Activated T-helper 2 cell treated with anti-CD3 and anti-CD28 coated beads, Interferon-gamma antibody, Interleukin-2, Interleukin-4, amounts not matched to agents 10 μg/mL and 5 μg/mL and 100 μg/mL, durations not matched to agents 14 hours and 24 hours and 36 hours (primary cell): ENCODE results near the gene LARP1. TPM values are rescaled to one million over a fixed set of nuclear protein-coding genes. Genes with fewer than 3 reads are reported as not detected.
"Not testable (repeated sequence)": the region's sequence is repeated elsewhere in the genome, so short reads cannot be mapped to it uniquely, and the experiment has no call there.

Experiments
- DNase-seq: peaks from one replicate; pipeline ENCODE4 v3.0.0; 2021; ENCODE audit warnings: low spot score
- H3K27ac Mint-ChIP-seq: one replicate; pipeline ENCODE4 v1.8.0; 2021; ENCODE audit warnings: mixed read lengths
- H3K27me3 Mint-ChIP-seq: one replicate; pipeline ENCODE4 v1.8.0; 2021; ENCODE audit warnings: low read depth, mixed read lengths
- H3K36me3 Mint-ChIP-seq: one replicate; pipeline ENCODE4 v1.8.0; 2021; ENCODE audit warnings: low read depth, mixed read lengths
- H3K4me1 Mint-ChIP-seq: one replicate; pipeline ENCODE4 v1.8.0; 2021; ENCODE audit warnings: low read depth, mixed read lengths
- H3K4me3 Mint-ChIP-seq: one replicate; pipeline ENCODE4 v1.8.0; 2021; ENCODE audit warnings: low read depth, mild to moderate bottlenecking, moderate library complexity, mixed read lengths
- H3K9me3 Mint-ChIP-seq: one replicate; pipeline ENCODE4 v1.8.0; 2021; ENCODE audit warnings: mixed read lengths
- intact Hi-C: fragments of 100-400 bp; cut with micrococcal nuclease; formaldehyde crosslinking; loops from one replicate; pipeline ENCODE4 v1.15.1; 2023
- total RNA-seq: library from RNA; stranded (reverse); gene quantifications from 2 replicates; pipeline ENCODE4 v1.2.3, GENCODE V29; 2022

Gene LARP1
- total RNA-seq, 1 donor from 2014 or later, result 278 TPM

GRCh38 chr5:154740957-154741356, 14.2 kb upstream of the LARP1 start:
- H3K27me3 Mint-ChIP-seq, result no peaks in the 10 kb centered on the region
- no peaks in the 10 kb centered on the region for H3K9me3 Mint-ChIP-seq
- DNase-seq, result no peak
- no peaks in the 10 kb centered on the region for H3K36me3 Mint-ChIP-seq
- H3K4me3 Mint-ChIP-seq, result no peak overlapping the region
- no peak overlapping the region for H3K27ac Mint-ChIP-seq
- intact Hi-C loops, result no loop called here
- no peaks in the 10 kb centered on the region for H3K4me1 Mint-ChIP-seq

- Mint-ChIP-seq H3K4me1 (no peaks in the 10 kb centered on the region), H3K27ac (no peak overlapping the region), H3K36me3 (no peaks in the 10 kb centered on the region), H3K27me3 (no peaks in the 10 kb centered on the region), H3K9me3 (no peaks in the 10 kb centered on the region), H3K4me3 (no peak overlapping the region)
- intact Hi-C loops, result no loop called here
- DNase-seq, result no peak
Observed at GRCh38 chr5:154741415-154741814, 13.8 kb upstream of the LARP1 start.

- H3K4me1 Mint-ChIP-seq, result no peaks in the 10 kb centered on the region
- no peaks in the 10 kb centered on the region for H3K9me3 Mint-ChIP-seq
- H3K27me3 Mint-ChIP-seq, result no peaks in the 10 kb centered on the region
- DNase-seq, result no peak
- intact Hi-C loops, result no loop called here
- H3K27ac Mint-ChIP-seq, result no peak overlapping the region
- no peak overlapping the region for H3K4me3 Mint-ChIP-seq
- no peaks in the 10 kb centered on the region for H3K36me3 Mint-ChIP-seq
Observed at GRCh38 chr5:154743812-154744211, 11.4 kb upstream of the LARP1 start.

- H3K27me3 Mint-ChIP-seq, result no peaks in the 10 kb centered on the region
- no peak for DNase-seq
- intact Hi-C loops, result no loop called here
- no peaks in the 10 kb centered on the region for H3K36me3 Mint-ChIP-seq
- no peaks in the 10 kb centered on the region for H3K9me3 Mint-ChIP-seq
- no peaks in the 10 kb centered on the region for H3K4me1 Mint-ChIP-seq
- no peak overlapping the region for H3K4me3 Mint-ChIP-seq
- no peak overlapping the region for H3K27ac Mint-ChIP-seq
Observed at GRCh38 chr5:154745349-154745748, 9.8 kb upstream of the LARP1 start.

- no peak for DNase-seq
- Mint-ChIP-seq H3K27ac (no peak overlapping the region), H3K4me3 (no peak overlapping the region), H3K9me3 (no peaks in the 10 kb centered on the region), H3K4me1 (peaks cover 11% of the 10 kb centered on the region), H3K36me3 (peaks cover 6% of the 10 kb centered on the region), H3K27me3 (no peaks in the 10 kb centered on the region)
- intact Hi-C loops, result no loop called here
Observed at GRCh38 chr5:154749491-154749890, 5.7 kb upstream of the LARP1 start.

- H3K4me3 Mint-ChIP-seq, H3K36me3 Mint-ChIP-seq, H3K27me3 Mint-ChIP-seq, H3K9me3 Mint-ChIP-seq, H3K27ac Mint-ChIP-seq, DNase-seq: not testable (repeated sequence)
- H3K4me1 Mint-ChIP-seq, result peaks cover 11% of the 10 kb centered on the region
- intact Hi-C loops, result loop anchor here (10.0 kb wide), 1 partner anchor 556 kb away; the partner anchor contains the start of gene GALNT10
Observed at GRCh38 chr5:154750641-154751040, 4.5 kb upstream of the LARP1 start.

- Mint-ChIP-seq H3K27ac (no peak overlapping the region), H3K36me3 (peaks cover 11% of the 10 kb centered on the region), H3K27me3 (no peaks in the 10 kb centered on the region), H3K4me1 (peaks cover 11% of the 10 kb centered on the region), H3K9me3 (no peaks in the 10 kb centered on the region), H3K4me3 (no peak overlapping the region)
- no peak for DNase-seq
- intact Hi-C loops, result loop anchor here (10.0 kb wide), 1 partner anchor 557 kb away; the partner anchor contains the start of gene GALNT10
Observed at GRCh38 chr5:154751854-154752253, 3.3 kb upstream of the LARP1 start.

GRCh38 chr5:154753792-154754191, 1.4 kb upstream of the LARP1 start:
- intact Hi-C loops, result loop anchor here (2.0 to 10.0 kb wide), 2 partner anchors 71 to 559 kb away; partner anchors contain the start of gene GALNT10

GRCh38 chr5:154754460-154755360, 467 bp upstream of the LARP1 start:
- Mint-ChIP-seq H3K4me1 (peaks cover 34% of the 10 kb centered on the region), H3K4me3 (peak overlapping the region; percentile 84), H3K27ac (peak overlapping the region; percentile 97), H3K9me3 (no peaks in the 10 kb centered on the region), H3K27me3 (no peaks in the 10 kb centered on the region), H3K36me3 (peaks cover 22% of the 10 kb centered on the region)
- intact Hi-C loops, result loop anchor here (1.0 to 10.0 kb wide), 6 partner anchors 72 to 560 kb away; partner anchors contain the start of genes CNOT8, GALNT10, MRPL22 and SAP30L
- peak; percentile 99 for DNase-seq

More at GRCh38 chr5:154753792-154754191, 1.4 kb upstream of the LARP1 start:
- Mint-ChIP-seq H3K27ac (peak overlapping the region; percentile 97), H3K9me3 (no peaks in the 10 kb centered on the region), H3K36me3 (peaks cover 18% of the 10 kb centered on the region), H3K4me3 (peak overlapping the region; percentile 84), H3K4me1 (peaks cover 25% of the 10 kb centered on the region), H3K27me3 (no peaks in the 10 kb centered on the region)
- no peak for DNase-seq

GRCh38 chr5:154756009-154756867, 1.1 kb downstream of the LARP1 start:
- no peaks in the 10 kb centered on the region for H3K9me3 Mint-ChIP-seq
- H3K27ac Mint-ChIP-seq, result peak overlapping the region; percentile 98
- peaks cover 28% of the 10 kb centered on the region for H3K36me3 Mint-ChIP-seq
- peaks cover 47% of the 10 kb centered on the region for H3K4me1 Mint-ChIP-seq
- intact Hi-C loops, result loop anchor here (5.0 to 10.0 kb wide), 3 partner anchors 104 to 561 kb away; partner anchors contain the start of genes GALNT10 and SAP30L
- no peaks in the 10 kb centered on the region for H3K27me3 Mint-ChIP-seq
- peak overlapping the region; percentile 97 for H3K4me3 Mint-ChIP-seq
- DNase-seq, result peak; percentile 24

GRCh38 chr5:154756868-154757813, 2.0 kb downstream of the LARP1 start:
- H3K36me3 Mint-ChIP-seq, result peaks cover 35% of the 10 kb centered on the region
- H3K9me3 Mint-ChIP-seq, result no peaks in the 10 kb centered on the region
- peak overlapping the region; percentile 98 for H3K27ac Mint-ChIP-seq
- no peaks in the 10 kb centered on the region for H3K27me3 Mint-ChIP-seq
- intact Hi-C loops, result loop anchor here (5.0 to 10.0 kb wide), 3 partner anchors 105 to 562 kb away; partner anchors contain the start of genes GALNT10 and SAP30L
- H3K4me3 Mint-ChIP-seq, result peak overlapping the region; percentile 97
- H3K4me1 Mint-ChIP-seq, result peaks cover 53% of the 10 kb centered on the region
- peak; percentile 30 for DNase-seq
